ENCODE measurements around the gene ATF7.

Gene ATF7

GRCh38 chr12:53500142-53500775 lies 125.9 kb downstream of the ATF7 start:
- H3K27ac ChIP-seq (ENCODE audit: low read depth, low read length): peak overlapping the region; percentile 82
- no peak for TF ChIP-seq EZH2phosphoT487 (IDR thresholded peaks at IDR 0.05; ENCODE audit: borderline replicate concordance, low read length)
- TF ChIP-seq, protein P1, sequence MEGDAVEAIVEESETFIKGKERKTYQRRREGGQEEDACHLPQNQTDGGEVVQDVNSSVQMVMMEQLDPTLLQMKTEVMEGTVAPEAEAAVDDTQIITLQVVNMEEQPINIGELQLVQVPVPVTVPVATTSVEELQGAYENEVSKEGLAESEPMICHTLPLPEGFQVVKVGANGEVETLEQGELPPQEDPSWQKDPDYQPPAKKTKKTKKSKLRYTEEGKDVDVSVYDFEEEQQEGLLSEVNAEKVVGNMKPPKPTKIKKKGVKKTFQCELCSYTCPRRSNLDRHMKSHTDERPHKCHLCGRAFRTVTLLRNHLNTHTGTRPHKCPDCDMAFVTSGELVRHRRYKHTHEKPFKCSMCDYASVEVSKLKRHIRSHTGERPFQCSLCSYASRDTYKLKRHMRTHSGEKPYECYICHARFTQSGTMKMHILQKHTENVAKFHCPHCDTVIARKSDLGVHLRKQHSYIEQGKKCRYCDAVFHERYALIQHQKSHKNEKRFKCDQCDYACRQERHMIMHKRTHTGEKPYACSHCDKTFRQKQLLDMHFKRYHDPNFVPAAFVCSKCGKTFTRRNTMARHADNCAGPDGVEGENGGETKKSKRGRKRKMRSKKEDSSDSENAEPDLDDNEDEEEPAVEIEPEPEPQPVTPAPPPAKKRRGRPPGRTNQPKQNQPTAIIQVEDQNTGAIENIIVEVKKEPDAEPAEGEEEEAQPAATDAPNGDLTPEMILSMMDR (IDR thresholded peaks at IDR 0.05; ENCODE audit: low read depth, low read length, poor library complexity, severe bottlenecking): no peak
- H3K9me3 ChIP-seq (ENCODE audit: control insufficient read depth, insufficient read depth, low read length): no peaks in the 10 kb centered on the region
- peaks cover 32% of the 10 kb centered on the region for H3K79me2 ChIP-seq (ENCODE audit: control insufficient read depth, low read length)
- no peaks in the 10 kb centered on the region for H4K20me1 ChIP-seq (ENCODE audit: control insufficient read depth, insufficient read depth, low read depth, low read length)
- no peaks in the 10 kb centered on the region for H3K9me2 ChIP-seq (replicated peaks; ENCODE audit: control insufficient read depth, low read length)
- peak overlapping the region; percentile 93 for H3K4me2 ChIP-seq (ENCODE audit: low read length)
- peaks cover 15% of the 10 kb centered on the region; the same call in 1 of the 2 replicates for H3K36me3 ChIP-seq (ENCODE audit: control insufficient read depth, low read length)
- H3K27me3 ChIP-seq (ENCODE audit: control insufficient read depth, low read length): no peaks in the 10 kb centered on the region
- peaks cover 7% of the 10 kb centered on the region for H3F3A ChIP-seq (ENCODE audit: control insufficient read depth, insufficient read depth)
- peak overlapping the region; percentile 93 for H3K4me3 ChIP-seq (ENCODE audit: low read length)
- peaks cover 53% of the 10 kb centered on the region for H3K4me1 ChIP-seq (ENCODE audit: control insufficient read depth, low read length)

DNA sequence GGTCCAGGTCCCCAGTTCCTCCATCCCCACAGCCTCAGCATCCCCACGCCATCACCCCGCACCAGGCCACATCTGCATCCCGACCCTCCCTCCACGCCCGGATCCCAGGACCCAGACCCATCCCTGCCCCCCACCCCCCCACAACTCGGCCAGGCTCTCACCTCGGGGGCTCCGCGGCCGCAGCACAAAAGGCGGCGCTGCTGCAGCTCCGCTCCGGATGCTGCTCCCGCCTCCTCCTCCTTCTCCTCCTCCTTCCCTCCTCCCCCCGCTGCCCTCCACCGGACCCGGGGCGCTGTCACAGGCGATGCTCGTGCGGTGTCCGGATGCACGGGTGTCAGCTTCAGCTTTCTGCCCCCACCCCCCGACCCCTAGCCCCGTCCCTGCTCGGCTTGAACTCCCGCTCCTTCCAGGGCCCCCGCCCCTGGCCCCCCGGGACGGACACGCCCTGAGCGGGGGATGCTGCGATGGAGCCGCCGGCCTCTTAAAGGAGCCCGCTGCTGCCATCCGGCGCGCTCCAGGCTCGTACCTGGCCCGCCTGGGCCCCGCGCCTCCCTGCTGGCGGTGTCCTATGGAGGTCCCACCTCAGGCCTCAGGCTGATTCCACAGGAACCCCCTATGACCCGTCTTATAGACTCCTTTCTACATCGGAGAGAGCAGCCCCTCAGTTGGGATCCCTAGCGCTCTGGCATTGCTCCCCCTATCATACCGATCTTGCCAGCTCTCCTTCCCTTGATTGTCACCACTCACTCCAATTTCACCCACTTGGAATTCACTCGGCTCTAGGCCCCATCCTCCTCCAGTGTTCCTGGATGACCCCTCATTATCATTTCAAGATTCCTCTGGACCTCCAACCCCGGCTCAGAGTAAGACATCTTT lies 126.7 kb downstream of the ATF7 start, which contains the start of gene MAP3K12:
TSS of gene MAP3K12 (minus strand) at position 193 of the 876 bp plus-strand sequence. CDS start 12,067 bp downstream, outside the sequence.
- Histone ChIP-seq H3K79me2 (ENCODE audit: control insufficient read depth, low read length) (peaks cover 32% of the 10 kb centered on the region), H3K27me3 (ENCODE audit: control insufficient read depth, low read length) (no peaks in the 10 kb centered on the region), H3K9me3 (ENCODE audit: control insufficient read depth, insufficient read depth, low read length) (no peaks in the 10 kb centered on the region), H3K4me1 (ENCODE audit: control insufficient read depth, low read length) (peaks cover 53% of the 10 kb centered on the region), H3K9me2 (replicated peaks; ENCODE audit: control insufficient read depth, low read length) (no peaks in the 10 kb centered on the region), H3K4me2 (ENCODE audit: low read length) (peak within 1 kb of the TSS; percentile 93), H4K20me1 (ENCODE audit: control insufficient read depth, insufficient read depth, low read depth, low read length) (no peaks in the 10 kb centered on the region), H3K36me3 (ENCODE audit: control insufficient read depth, low read length) (peaks cover 10% of the 10 kb centered on the region; the same call in 1 of the 2 replicates), H3K4me3 (ENCODE audit: low read length) (peak within 1 kb of the TSS; percentile 93), H3F3A (ENCODE audit: control insufficient read depth, insufficient read depth) (peaks cover 7% of the 10 kb centered on the region), H3K27ac (ENCODE audit: low read depth, low read length) (peak within 1 kb of the TSS; percentile 82)
- TF ChIP-seq EZH2phosphoT487 (IDR thresholded peaks at IDR 0.05; ENCODE audit: borderline replicate concordance, low read length): no peak
- TF ChIP-seq, protein P1 (IDR thresholded peaks at IDR 0.05; ENCODE audit: low read depth, low read length, poor library complexity, severe bottlenecking): peak; percentile 29

DNA sequence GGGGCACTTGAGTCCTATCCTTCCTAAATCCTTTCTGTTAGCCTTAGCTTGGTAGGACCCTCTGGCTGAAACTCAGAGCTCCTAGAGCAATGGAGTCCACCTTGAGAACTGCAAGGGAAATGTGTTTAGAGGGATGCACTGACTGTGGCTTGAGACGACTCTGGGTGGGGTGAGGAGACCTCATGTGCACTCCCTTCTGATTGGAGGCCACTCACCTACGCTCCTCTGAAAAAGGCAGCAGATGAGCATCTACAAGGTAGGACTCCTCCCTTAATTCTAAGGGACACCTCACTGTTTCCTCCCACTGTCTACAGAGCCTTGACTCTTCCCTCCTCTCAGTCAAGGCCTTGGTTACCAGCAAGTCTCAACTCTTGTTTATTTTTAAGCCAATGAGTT lies 127.9 kb downstream of the ATF7 start:
- peaks cover 9% of the 10 kb centered on the region for H3F3A ChIP-seq (ENCODE audit: control insufficient read depth, insufficient read depth)
- H3K4me3 ChIP-seq (ENCODE audit: low read length): peak overlapping the region; percentile 93
- TF ChIP-seq, protein P1 (IDR thresholded peaks at IDR 0.05; ENCODE audit: low read depth, low read length, poor library complexity, severe bottlenecking): no peak
- no peak for TF ChIP-seq EZH2phosphoT487 (IDR thresholded peaks at IDR 0.05; ENCODE audit: borderline replicate concordance, low read length)
- no peak overlapping the region for H3K27ac ChIP-seq (ENCODE audit: low read depth, low read length)
- 0 out of 2 replicates have a peak, but pooled peaks cover 3% of the 10 kb centered on the region for H3K36me3 ChIP-seq (ENCODE audit: control insufficient read depth, low read length)
- no peaks in the 10 kb centered on the region for H3K9me2 ChIP-seq (replicated peaks; ENCODE audit: control insufficient read depth, low read length)
- no peaks in the 10 kb centered on the region for H4K20me1 ChIP-seq (ENCODE audit: control insufficient read depth, insufficient read depth, low read depth, low read length)
- H3K79me2 ChIP-seq (ENCODE audit: control insufficient read depth, low read length): peaks cover 33% of the 10 kb centered on the region
- peaks cover 65% of the 10 kb centered on the region for H3K4me1 ChIP-seq (ENCODE audit: control insufficient read depth, low read length)
- no peaks in the 10 kb centered on the region for H3K9me3 ChIP-seq (ENCODE audit: control insufficient read depth, insufficient read depth, low read length)
- H3K27me3 ChIP-seq (ENCODE audit: control insufficient read depth, low read length): no peaks in the 10 kb centered on the region
- peak overlapping the region; percentile 93 for H3K4me2 ChIP-seq (ENCODE audit: low read length)

All from DOHH2 (cell line).